ENCODE measurements around the gene ANKS1A.

DNA sequence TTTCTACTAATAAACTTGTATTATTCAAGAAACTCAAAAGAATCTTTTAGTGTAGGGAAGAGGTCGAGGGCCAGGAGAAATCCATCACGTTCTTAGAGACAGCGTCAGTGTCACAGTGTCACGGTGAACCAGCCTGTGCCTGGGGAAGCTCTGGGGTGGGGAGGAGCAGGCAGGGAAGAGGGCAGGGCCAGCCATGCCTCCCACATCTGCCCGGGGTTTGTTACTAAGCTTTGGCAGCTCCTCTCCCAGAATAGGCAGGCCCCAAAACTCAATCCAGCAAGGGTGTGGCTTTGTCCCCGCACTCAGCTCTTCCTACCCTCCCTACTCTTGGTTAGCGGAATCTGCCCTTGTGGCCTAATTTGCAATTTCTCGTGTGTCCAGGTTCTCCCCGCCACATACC lies 179.2 kb downstream of the ANKS1A start:
- no peak for TF ChIP-seq CTCF (IDR thresholded peaks at IDR 0.05)
- TF ChIP-seq POLR2A (IDR thresholded peaks at IDR 0.05), result no peak
